Ishikawa (cell line): Measurements from ENCODE around the gene ORAI1.

ENCODE experiments used
- CEBPB ChIP-seq: IDR thresholded peaks from 2 replicates; pipeline ENCODE4 v1.6.1; 2012
- CREB1 ChIP-seq: IDR thresholded peaks from 2 replicates; pipeline ENCODE4 v1.6.1; 2012; ENCODE audit warnings: low read depth
- NFIC ChIP-seq: IDR thresholded peaks from 2 replicates; pipeline ENCODE4 v1.6.1; 2012
- RAD21 ChIP-seq: IDR thresholded peaks from 2 replicates; pipeline ENCODE4 v1.6.1; 2012; ENCODE audit warnings: low read depth
- REST ChIP-seq: IDR thresholded peaks from 2 replicates; pipeline ENCODE4 v1.6.1; 2012; ENCODE audit warnings: low read depth, mild to moderate bottlenecking
- TAF1 ChIP-seq: IDR thresholded peaks from 2 replicates; pipeline ENCODE4 v1.6.1; 2012; ENCODE audit warnings: low read depth, mild to moderate bottlenecking
- TCF12 ChIP-seq: IDR thresholded peaks from 2 replicates; pipeline ENCODE4 v1.6.1; 2012; ENCODE audit warnings: low read depth
- USF1 ChIP-seq: IDR thresholded peaks from 2 replicates; pipeline ENCODE4 v1.6.1; 2012
- YY1 ChIP-seq: IDR thresholded peaks from 2 replicates; pipeline ENCODE4 v1.6.1; 2012; ENCODE audit warnings: low read depth
- ZBTB7A ChIP-seq: IDR thresholded peaks from 2 replicates; pipeline ENCODE4 v1.6.1; 2012; ENCODE audit warnings: low read depth
- TF ChIP-seq, protein P1 (sequence below): IDR thresholded peaks from 2 replicates; pipeline ENCODE4 v1.6.1; 2012

- TF ChIP-seq USF1 (no peak), TAF1 (no peak), RAD21 (no peak), ZBTB7A (no peak), REST (no peak), CEBPB (no peak), YY1 (no peak), NFIC (no peak), TCF12 (no peak), CREB1 (no peak)
- TF ChIP-seq, protein P1, sequence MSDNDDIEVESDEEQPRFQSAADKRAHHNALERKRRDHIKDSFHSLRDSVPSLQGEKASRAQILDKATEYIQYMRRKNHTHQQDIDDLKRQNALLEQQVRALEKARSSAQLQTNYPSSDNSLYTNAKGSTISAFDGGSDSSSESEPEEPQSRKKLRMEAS = no peak
These were observed 4.5 kb downstream of the ORAI1 start for GRCh38 chr12:121630791-121631355.
